ENCODE data around the gene CZIB.
"Not testable (repeated sequence)": the region's sequence is repeated elsewhere in the genome, so short reads cannot be mapped to it uniquely, and the experiment has no call there.

CZIB gene

DNA sequence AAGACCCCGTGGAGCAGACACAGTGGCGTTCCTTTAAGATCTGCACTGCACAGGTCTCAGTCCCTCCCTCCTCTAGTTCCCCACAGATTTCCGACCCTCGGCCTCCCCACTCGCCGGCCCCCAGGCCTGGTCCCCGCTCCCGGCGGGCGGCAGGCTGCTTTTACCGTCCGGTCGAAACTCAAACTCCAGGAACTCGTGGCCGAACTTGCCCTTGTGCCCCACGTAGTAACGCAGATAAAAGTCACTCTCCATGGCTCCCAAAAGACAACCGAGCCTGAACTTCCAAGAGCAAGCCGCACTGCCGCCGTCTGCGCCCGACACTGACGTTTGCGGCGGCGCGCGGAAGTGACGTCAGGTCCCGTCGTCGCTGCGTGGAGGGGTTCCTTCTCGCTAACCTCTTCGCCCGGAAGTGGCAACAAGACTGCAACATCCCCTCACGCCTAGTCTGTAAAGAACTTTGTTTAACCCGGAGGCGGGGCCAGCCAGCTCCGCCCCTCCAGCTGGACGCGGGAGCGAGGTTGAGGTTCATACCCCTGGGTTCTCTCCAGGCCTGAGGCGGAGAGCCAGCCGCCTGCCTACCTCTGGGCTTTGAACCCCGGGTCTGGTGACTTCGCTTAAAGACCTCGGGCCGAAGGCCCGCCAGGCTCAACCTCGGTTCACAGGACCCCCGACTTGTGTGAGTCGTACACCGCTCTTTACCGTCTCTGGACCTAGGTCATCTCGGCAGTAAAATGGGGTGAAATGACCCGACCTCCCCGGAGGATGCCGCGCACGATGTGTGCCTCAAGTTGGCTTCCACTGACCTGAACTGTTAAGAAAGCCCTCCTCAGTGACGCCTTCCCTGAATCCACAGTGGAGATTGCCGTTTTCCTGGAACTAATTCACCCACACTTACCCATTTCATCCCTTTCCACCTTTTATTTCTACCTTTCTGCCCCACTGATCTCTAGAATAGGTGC lies 18.0 kb upstream of the CZIB start, which contains the start of gene MAGOH:
Gene MAGOH (minus strand): TSS at position 322 of the 959 bp plus-strand sequence. CDS start 70 bp downstream, at position 252.
- DNase-seq, result peak; percentile 96

DNA sequence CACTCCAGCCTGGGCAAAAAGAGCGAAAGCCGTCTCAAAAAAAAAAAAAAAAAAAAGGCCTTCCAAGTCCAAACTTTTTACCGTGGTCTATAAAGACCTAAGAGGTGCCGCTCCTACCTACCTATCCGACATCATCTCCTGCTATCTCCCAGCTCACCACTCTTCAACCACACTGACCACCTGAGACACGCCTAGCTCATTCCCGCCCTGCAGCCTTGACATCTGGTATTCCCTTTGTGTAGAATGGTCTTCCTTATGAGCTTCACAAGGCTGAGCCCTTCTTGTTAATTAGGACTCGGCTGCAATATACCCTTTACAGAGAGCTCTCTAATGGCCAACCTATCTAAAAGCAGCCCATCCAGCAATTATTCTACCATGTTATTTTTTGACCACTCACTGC lies 17.2 kb upstream of the CZIB start:
- no peak for DNase-seq

- no peak for DNase-seq
These were observed 490 bp upstream of the CZIB start for GRCh38 chr1:53220962-53221286.

GRCh38 chr1:53219711-53220110 lies 723 bp downstream of the CZIB start:
- no peak for DNase-seq

- DNase-seq, result no peak
These were observed 2.2 kb downstream of the CZIB start for GRCh38 chr1:53218201-53218600.

DNA sequence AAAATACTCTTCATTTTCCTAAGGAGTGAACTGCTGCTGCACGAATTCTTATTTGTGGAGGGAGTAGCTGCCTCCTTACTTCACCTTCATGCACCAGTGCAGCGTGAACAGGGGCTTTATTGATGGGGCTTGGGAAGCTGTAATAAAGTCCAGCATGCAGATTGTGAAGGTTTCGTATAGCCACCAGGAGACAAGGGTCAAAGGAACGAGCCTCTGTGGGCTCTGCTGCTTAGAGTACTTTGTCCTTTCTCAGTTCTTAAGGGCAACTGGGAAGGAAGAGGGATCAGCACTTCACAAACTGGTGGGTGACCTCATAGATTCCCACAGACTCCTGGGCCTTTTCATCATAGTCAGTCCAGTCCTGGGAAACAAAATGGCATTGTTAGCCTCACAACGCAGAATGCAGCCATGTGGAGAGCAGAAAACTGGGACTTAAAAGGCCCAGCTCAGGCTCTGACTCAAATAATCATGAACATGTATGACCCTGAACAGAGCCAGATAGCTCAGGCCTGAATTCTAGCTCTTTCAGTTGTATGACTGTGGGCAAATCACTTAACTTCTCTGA lies 6.0 kb downstream of the CZIB start:
- no peak for DNase-seq

DNA sequence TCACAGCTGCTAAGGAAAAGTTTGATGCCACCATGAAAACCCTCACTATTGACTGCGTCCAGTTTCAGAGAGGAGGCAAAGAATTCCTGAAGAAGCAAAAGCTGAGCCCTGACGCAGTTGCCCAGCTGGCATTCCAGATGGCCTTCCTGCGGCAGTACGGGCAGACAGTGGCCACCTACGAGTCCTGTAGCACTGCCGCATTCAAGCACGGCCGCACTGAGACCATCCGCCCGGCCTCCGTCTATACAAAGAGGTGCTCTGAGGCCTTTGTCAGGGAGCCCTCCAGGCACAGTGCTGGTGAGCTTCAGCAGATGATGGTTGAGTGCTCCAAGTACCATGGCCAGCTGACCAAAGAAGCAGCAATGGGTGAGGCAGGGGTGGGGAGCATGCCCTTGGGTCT lies 9.5 kb downstream of the CZIB start:
- no peak for DNase-seq

DNA sequence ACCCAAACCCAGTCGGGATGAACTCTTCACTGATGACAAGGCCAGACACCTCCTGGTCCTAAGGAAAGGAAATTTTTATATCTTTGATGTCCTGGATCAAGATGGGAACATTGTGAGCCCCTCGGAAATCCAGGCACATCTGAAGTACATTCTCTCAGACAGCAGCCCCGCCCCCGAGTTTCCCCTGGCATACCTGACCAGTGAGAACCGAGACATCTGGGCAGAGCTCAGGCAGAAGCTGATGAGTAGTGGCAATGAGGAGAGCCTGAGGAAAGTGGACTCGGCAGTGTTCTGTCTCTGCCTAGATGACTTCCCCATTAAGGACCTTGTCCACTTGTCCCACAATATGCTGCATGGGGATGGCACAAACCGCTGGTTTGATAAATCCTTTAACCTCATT lies 10.1 kb downstream of the CZIB start:
- DNase-seq, result no peak

GRCh38 chr1:53207726-53208125 lies 12.7 kb downstream of the CZIB start:
- no peak for DNase-seq

DNA sequence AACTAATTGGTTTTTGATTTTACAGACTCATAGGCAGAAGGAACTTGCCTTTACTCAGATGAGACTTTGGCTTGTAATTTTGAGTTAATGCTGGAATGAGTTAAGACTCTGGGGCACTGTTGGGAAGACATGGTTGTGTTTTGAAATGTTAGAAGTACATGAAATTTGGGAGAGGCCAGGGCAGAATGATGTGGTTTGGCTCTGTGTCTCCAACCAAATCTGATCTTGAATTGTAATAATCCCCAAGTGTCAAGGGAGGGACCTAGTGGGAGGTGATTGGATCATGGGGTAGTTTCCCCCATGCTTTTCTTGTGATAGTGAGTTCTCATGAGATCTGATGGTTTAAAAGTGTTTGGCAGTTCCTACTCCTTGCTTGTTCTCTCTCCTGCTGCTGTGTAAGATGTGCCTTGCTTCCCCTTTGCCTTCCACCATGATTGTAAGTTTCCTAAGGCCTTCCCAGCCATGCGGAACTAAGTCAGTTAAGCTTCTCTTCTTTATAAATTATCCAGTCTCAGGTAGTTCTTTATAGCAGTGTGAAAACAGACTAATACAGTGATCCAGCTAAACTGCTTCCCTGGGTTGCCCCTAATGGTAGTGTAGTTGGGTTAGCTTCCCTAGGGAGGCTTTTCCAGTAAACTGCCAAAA lies 13.6 kb downstream of the CZIB start:
- DNase-seq, result no peak

- DNase-seq, result not testable (repeated sequence)
These were observed 14.2 kb downstream of the CZIB start for GRCh38 chr1:53206083-53206685.

GRCh38 chr1:53205496-53205895 lies 14.9 kb downstream of the CZIB start:
- DNase-seq, result not testable (repeated sequence)

- no peak for DNase-seq
These were observed 17.0 kb downstream of the CZIB start for GRCh38 chr1:53203466-53203865.

- no peak for DNase-seq
These were observed 22.2 kb downstream of the CZIB start for GRCh38 chr1:53198241-53198651.

- DNase-seq, result peak; percentile 41
These were observed 22.9 kb downstream of the CZIB start for GRCh38 chr1:53197291-53198200.

- DNase-seq, result peak; percentile 99
These were observed 23.7 kb downstream of the CZIB start, which contains the start of gene CPT2 for GRCh38 chr1:53196485-53197290. Gene CPT2, plus strand, starts transcription at chr1:53196824. Its CDS starts 120 bp downstream, at chr1:53196944.

- DNase-seq, result no peak
These were observed 24.4 kb downstream of the CZIB start for GRCh38 chr1:53196017-53196484.

DNA sequence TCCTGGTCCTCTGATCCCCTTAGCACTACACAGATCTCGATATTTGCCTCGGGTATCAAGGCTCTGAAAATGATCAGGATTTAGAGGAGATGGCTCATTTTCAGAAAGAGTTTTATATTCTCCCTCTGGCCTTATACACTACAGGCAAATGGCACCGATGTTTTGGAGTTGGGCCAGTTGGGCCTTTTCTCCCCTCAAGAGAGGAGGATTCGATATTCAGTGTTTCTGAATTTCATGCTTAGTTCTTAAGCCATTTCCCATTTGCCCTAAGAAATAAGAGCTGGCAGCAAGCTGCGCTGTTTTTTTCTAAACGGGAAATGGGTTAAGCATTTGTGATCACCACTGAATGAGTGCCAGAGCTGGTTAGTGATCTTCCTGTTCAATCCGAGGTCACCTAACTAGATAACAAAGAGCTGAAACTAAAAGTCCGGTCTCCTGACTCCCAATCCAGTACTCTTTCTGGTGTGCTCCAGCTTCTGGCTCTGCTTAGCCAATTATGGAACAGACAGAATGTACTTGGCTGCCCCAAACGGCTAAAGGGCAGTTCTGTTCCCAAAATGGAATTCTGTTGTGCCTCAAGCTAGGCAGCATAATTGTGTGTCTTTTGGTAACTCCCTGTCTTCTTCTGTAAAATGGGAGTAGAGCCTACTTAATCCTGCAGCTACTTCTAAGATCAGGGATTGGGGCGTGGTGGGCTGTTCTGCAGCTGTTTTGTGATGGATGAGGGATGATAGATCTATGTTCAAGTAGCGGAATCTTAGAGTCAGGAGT lies 25.0 kb downstream of the CZIB start:
- DNase-seq, result no peak

GRCh38 chr1:53190210-53190611 lies 30.2 kb downstream of the CZIB start:
- DNase-seq, result no peak

DNA sequence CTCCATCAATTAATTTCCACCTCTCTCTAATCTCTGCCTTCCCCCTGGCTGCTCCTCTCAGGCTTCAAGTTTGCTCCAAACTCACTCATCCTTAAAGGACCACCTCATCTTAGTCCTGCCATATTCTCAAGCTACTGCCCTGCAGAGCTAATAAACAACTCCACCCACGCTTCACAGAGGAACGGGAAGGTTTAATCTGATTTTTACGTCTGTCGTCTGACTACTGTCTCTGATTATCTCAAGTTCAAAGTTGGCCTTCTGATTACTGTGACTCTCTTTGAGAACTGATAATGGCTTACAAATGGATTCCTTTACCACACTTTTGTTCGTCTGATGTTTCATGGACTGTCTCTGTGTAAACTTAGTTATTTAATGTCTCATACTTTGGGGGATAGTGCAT lies 31.4 kb downstream of the CZIB start:
- no peak for DNase-seq

Measured in suppressor macrophage treated with lipopolysaccharide for 4 hours (primary cell).